NCI-H510A treated with DMSO at 0.1 percent for 48 hours (cell line): Measurements from ENCODE around the gene KIF7.
A peak's percentile ranks its signal among the peaks of the same experiment; 100 is the strongest.

Experiments
- DNase-seq: peaks from one replicate; lab custom pipeline; 2025; lab: John Stamatoyannopoulos, UW

KIF7 gene

GRCh38 chr15:89670971-89671560 is 15.8 kb upstream of the KIF7 start:
- DNase-seq = no peak

GRCh38 chr15:89669941-89670340 is 14.7 kb upstream of the KIF7 start:
- DNase-seq = no peak

GRCh38 chr15:89669309-89669865 is 14.1 kb upstream of the KIF7 start:
- no peak for DNase-seq

- no peak for DNase-seq
These were observed 12.9 kb upstream of the KIF7 start for GRCh38 chr15:89668171-89668570.

- no peak for DNase-seq
These were observed 12.4 kb upstream of the KIF7 start for GRCh38 chr15:89667706-89667960.

GRCh38 chr15:89666858-89667705 is 11.8 kb upstream of the KIF7 start:
- no peak for DNase-seq

GRCh38 chr15:89666184-89666857 is 11.1 kb upstream of the KIF7 start:
- DNase-seq = no peak

- DNase-seq = no peak
These were observed 10.3 kb upstream of the KIF7 start for GRCh38 chr15:89665449-89666181.

GRCh38 chr15:89664441-89665350 is 9.4 kb upstream of the KIF7 start:
- peak; percentile 13 for DNase-seq

GRCh38 chr15:89662893-89663626 is 7.8 kb upstream of the KIF7 start:
- no peak for DNase-seq

GRCh38 chr15:89660556-89660955 is 5.3 kb upstream of the KIF7 start:
- DNase-seq = no peak

GRCh38 chr15:89659295-89659694 is 4.0 kb upstream of the KIF7 start:
- no peak for DNase-seq

- DNase-seq = no peak
These were observed 2.5 kb upstream of the KIF7 start for GRCh38 chr15:89657686-89658200.

GRCh38 chr15:89656116-89656815 is 999 bp upstream of the KIF7 start:
- no peak for DNase-seq

GRCh38 chr15:89654301-89654761 is 936 bp downstream of the KIF7 start:
- no peak for DNase-seq

GRCh38 chr15:89653578-89653977 is 1.7 kb downstream of the KIF7 start:
- no peak for DNase-seq

- no peak for DNase-seq
These were observed 2.6 kb downstream of the KIF7 start for GRCh38 chr15:89652666-89653065.

GRCh38 chr15:89652131-89652530 is 3.1 kb downstream of the KIF7 start:
- DNase-seq = no peak

GRCh38 chr15:89649716-89650115 is 5.6 kb downstream of the KIF7 start:
- DNase-seq = no peak
